NCI-H82 treated with DMSO at 0.1 percent for 48 hours (cell line): ENCODE data around the gene RAD9A.

Source experiments
- DNase-seq: peaks from one replicate; lab custom pipeline; 2025; ENCODE audit not compliant: unreplicated experiment; lab: John Stamatoyannopoulos, UW

Gene RAD9A

DNA sequence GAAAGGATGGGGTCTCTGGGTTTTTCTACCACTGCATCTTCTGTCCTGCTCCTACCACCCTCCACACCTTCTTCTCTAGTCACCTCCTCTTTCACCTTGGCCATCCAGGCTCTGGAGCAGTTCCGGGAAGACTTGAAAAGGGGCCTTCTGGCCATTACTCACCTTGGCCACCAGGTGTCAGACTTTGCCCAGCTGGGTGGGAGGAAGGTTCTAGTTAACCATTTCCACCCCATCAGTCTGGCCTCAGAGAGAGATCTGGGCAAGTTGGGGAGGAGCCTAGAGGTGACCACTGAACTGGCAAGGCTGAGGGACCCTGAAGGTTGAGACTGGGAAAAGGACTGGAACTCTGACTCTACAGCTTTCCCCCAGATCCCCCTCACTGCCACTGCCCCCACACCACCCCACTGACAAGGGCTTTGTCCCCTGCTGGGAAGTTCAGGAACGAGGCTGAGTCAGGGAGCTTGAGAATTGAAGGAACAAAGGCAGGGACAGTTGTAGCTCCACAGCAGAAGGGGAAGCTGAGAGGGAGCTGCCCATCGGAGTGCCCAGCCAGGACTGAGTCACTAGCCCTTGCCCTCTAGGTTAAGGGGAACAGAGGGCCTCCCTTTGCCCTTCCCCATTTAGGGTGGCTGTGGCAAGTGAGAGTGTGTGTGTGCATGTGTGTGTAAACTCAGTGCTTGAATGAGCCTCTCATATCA lies 34.8 kb upstream of the RAD9A start:
- peak; percentile 51 for DNase-seq

DNA sequence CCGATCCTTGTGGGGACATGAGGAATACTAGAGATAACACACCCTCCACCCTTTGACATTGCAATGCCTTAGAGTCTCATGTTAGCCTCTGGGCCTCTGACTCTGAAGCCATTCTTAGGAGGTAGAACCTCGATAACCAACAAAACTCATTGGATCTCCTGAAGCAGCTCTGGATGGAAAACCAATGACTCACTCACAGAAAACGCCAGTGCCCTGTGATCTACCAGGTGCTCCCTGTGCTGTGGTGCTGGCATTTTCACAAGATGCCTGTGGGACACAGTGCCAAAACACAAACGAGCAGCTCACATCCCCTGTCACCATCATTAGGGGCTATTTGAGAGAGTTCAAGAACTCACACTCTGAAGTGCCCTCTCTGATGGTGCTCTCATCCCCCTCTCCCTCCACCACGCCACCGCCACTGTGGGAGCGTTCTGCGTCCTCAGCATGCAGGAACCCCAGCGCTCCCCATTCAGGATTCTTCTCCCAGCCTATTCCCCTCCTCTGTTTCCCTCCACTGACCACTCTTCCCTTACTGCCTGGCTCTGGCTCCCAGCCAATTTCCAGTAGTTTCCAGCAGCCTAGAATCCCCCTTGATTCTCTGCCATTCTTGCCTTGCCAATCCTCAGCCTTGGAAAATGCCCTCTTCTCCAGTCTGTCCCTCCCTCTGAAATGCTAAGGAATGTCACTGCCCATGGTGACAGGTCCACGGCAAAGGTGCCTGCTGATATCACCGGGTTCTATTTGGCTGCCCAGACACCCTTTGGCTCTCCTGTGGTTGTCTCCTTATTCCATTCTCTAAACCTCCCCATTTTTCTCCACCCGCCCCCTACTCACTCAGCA lies 33.7 kb upstream of the RAD9A start:
- no peak for DNase-seq

DNA sequence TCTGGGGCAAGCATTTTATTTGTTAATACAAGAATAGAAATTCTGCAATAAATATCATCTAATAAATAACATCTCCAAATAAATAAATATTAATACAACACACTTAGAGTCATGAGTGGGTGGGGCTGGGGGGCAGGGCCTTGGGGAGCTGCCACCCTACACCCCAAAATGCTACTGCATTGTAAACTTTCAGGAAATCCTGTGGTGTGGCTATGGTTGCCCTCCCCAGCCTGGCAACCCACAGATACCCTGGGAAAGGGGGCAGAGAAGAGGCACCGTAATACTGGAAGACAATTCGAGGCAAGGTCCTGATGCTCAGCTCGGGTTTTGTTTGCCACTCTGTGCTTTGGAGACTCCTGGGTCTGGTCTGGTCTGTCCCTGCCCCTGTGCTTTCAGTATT lies 27.6 kb upstream of the RAD9A start:
- DNase-seq, result no peak

DNA sequence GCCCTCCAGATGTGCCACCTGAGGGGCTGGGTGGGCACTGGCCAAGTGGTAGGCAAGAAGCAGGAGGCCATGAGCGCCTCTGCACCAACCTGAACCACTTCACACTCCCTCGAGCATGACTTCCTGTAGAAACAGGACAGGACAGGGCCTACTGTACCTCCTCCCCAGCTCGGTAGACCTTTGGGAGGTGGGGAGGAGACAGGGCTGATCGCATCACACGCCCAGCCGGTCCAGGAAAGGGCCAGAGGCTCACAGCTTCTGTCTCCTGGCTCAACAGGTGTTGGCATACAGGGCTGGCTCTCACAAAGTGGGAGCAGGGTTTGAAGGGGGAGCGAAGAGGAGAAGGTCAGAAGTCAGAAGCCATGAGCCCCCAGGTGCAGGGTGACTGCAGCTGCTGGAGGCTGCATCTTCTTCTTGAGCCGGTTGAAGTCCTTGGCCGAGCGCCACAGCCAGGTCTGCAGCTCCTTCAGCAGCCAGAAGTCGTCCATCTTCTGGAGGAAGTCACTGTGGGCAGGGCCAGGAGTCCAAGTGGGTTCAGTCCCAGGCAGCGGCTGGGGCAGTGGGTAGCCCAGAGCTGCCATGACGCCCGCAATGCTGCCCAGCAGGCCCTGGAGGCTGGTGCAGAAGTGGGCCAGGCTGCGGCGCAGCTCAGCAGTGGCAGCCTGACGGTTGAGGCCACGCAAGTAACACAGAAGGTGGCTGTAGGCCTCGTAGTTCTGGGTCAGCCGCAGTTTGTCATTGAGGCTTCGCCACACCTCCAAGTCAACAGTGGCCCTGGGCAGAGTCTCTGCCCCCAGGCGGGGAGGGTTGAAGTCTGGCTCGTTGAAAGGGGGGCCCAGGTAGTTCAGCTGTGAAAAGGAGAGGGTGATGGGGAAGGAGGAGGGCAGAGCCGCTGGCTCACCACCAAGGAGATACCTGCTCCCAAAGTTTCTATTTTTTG lies 26.7 kb upstream of the RAD9A start:
- DNase-seq, result no peak

DNA sequence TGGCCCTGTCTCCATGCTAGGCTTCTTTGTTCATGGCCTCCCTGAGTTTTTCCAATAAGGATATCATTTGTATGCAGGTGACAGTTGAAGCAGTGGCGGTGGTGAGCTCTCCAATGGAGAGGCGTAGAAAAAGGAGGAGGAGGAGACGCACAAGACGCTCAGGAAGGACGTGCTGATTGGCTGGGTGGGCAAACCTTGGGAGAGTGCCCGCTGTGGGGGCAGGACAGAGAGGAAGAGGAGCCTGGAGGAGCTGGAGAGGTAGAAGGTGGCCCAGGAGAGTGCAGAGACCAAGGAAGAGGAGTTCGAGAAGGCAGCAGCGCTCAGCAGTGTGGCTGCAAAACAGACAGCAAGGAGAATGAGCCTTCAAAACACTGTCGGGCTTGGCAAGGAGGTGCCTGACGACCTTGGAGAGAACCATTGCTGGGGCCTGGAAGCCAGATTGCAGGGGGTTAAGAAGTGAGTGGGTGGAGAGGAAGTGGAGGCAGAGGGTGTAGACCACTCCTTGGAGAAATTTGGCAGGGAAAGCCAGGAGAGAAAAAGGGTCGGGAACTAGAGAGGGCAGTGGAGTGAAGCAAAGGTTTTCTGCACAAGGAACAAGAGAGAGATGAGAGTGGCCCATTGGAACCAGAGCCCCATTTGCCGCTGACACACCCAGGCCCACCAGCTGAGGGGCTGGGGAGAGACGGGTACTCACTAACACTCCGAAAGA lies 25.9 kb upstream of the RAD9A start:
- no peak for DNase-seq

DNA sequence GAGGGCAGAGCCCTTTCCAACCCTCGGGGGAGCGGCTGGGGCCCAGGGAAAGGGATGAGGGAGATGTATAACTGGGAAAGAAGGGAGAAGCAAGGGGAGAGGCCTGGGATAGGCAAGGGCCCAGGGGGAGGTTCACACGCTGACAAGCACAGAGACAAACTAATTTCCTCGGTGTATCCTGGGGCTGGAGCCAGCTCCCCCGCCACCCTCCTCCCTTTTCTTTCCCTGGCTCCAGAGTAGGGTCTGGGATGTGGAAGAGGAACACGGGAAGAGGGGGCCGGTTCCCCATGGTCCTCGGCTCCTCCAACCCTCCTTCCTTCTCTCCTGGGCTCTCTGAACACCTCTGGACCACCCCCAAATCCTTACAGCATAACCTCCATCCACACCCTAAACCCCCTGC lies 25.2 kb upstream of the RAD9A start:
- no peak for DNase-seq

DNA sequence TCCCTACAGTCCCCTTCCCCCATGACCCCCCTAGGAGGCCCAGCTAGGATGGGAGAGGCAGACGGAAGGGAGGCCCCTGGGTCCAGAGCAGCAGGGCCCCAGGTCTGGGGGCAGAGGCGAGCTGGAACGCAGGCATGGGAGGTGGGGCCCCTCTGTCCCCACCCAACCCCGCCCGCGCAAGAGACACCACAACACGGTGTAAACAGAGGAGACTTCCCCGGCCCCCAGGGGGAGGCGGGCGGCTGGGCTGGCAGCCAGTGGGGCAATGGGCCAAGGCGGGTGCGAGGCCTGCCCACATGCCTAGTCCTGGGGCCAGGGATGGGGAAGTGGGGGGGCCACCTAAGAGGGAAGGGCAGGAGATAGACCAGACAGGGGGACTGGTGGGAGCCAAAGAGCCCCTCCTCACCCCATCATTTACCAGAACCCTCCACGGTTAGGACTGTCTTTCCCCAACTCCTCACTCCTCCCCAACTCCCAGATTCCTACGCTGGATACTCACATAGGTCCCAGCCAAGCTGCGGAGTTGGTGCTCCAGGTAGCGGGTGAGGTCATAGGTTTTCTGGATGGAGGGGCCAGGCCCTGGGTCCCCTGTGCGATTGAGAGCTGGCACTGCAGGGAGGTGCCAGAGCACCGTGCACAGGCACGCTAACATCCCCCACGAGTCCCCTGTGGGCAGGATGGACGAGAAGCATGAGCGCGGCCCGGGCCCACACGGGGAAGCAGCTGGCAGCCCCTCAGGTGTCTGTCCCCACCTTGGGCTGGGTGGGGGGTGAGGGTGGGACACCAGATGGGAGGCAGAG lies 24.6 kb upstream of the RAD9A start:
- DNase-seq, result no peak

DNA sequence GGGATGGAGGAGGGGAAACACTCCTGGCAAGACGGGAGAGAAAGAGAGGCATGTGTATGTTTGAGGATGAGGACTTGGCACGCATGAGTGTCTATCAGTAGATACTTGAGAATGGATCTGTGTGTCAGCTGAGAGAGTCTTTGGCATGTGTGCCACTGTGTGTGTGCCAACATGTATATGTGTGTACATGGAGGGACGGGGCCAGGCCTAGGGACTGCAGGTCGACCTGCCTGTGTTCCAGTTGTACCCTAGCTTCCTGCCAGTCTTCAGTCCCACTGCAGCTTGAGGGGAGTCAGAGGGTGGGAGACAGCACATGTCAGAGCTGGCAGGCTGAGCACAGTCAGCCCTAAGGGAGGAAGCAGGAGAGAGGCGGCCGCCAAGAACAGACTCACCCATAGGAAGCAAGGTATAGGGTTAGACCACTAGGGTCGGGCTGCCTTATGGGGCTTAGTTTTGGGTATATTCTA lies 24.0 kb upstream of the RAD9A start:
- DNase-seq, result no peak

DNA sequence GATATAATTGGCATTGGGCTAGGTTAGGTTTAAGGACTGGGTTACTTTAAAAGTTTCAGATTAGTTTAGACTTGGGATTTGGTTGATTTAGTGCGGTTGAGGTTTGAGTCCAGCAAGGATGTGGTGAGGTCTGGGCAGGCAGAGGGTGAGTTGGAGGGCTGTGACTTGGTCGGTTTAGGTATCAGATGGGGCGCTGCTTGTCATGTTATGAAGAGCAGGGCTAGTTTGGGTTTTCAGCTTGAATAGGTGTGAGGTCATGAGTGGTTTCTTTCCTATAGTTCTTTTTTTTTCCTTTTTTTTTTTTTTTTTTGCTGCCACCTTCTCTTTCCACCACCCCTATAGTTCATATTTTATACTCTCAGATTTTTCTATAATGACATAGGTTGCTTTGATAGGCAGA lies 23.2 kb upstream of the RAD9A start:
- DNase-seq, result no peak

DNA sequence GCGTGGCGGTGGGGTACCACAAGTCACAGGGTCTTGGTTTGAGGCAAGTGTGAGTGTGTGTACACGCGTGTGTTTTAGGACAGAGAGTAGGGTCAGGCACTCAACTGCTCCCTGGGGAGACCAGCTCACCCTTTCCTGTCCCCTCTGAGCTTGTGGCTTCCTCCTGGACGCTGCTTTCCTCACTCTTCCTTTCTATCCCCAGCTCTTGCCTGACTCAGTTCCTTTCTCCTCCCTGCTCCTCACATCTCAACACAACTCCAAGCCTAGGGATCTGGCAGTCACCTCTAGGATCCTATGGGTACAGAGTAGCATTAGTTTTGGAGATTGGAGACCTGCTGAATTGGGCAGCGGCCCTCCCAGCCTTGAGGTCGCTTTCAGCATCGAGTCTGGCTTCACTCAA lies 22.5 kb upstream of the RAD9A start:
- DNase-seq, result no peak

DNA sequence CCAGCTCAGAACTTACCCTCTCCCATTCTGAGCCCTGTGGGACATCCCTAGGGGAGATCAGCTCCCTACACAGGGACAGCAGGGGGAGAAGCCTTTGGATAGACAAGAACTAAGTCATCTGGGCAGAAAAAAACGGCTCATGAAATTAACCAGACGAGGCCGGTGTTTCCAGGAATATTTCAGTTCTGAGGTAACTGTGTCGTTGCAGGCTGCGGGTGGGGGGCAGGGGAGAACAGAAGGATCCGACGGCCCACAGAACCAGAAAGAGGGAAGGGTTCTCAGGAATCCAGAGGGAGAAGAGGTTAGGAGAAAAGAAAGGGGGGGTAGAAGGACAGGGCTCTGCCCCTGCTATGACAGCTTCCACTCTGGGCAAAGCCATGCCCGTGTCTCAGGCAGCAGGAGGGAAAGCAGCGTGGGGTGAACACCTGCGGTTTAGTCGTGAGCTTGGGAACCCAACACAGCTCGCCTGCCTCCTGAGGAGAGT lies 21.9 kb upstream of the RAD9A start:
- no peak for DNase-seq

DNA sequence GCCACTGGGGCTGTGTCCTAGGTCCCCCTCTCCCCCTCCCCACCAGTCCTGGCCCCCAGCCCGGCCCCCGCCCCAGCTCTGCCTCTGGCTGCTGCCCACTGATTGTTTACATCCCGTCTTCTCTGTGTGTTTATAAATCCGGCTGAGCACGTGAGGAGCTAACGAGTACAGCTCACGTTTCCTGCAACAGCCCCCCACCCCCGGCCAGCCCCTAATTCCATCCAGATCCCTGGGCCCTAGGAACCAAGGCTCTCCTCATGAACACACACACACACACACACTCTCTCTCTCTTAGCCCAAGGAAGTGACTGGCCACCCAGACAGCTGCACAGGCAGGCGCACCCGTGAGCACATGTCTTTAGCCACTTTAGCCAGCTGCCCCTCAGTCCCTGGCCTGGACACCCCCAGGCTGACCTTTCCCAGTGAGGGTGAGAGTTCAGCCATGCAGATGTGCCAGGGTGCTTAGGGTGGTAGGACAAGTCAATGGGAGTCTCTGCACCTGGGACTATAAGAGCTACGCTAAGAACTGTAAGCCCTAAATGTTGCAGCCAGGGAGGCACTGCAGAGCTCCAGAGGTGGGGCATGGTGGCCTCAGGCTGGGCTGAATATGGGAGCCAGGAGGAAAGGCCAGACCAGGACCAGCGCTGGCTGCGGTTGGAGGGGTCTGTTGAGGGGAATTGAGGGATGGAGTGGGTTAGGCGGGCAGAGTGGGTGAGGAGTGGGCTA lies 21.3 kb upstream of the RAD9A start:
- no peak for DNase-seq

DNA sequence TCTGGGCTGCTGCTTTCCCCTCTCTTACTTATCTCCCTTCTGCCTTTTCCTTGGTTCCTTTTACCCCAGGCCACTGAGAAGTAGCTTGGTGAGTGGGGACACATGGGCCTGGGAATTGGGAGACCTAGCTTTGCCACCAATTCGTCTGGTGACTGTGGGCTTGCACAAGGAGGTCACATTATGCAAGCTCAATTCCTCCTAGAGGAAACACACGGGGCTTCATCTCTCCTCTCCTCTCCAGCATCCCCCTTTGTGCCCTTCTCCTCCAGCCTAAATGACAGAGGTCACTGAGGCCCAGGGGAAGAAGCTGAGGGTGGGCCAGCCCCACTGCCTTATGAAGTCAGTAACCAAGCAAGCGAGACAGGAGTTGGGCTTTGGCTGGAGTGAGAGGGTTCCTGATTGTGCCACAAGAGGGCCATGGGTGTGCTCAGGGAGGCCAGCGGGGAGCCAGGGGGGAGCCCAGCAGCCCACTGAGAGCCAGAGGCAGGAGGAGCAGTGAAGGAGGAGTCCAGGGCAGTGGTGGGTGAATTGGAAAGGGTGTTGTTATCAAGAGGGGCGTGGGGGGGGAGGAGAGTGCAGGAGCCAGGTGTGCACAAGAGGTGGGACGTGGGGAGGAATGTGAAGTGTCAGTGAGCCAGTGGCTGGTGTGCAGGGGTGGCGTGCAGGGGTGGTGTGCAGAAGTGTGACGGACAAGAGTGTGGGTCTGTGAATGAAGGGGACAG lies 20.4 kb upstream of the RAD9A start:
- no peak for DNase-seq

DNA sequence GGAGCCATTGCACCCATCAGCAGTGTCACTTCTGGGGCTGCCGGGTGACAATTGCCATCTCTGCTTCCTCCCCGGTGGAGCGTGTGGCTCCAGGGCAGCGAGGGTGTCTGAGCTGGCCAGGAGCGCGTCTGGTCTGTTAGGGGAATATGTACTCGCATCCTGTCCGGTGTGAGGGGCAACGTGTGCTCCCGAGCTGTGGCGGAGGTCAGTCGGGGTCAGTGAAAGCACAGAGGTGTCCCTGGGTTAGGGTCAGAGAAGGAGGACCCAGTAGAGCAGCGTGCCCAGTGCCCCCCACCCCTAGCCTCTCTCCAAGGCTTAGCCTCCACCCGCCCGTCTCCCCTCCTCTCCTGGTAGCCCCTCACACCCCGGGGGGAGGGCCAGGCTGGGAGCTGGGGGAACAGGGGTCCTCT lies 19.9 kb upstream of the RAD9A start:
- DNase-seq, result no peak

DNA sequence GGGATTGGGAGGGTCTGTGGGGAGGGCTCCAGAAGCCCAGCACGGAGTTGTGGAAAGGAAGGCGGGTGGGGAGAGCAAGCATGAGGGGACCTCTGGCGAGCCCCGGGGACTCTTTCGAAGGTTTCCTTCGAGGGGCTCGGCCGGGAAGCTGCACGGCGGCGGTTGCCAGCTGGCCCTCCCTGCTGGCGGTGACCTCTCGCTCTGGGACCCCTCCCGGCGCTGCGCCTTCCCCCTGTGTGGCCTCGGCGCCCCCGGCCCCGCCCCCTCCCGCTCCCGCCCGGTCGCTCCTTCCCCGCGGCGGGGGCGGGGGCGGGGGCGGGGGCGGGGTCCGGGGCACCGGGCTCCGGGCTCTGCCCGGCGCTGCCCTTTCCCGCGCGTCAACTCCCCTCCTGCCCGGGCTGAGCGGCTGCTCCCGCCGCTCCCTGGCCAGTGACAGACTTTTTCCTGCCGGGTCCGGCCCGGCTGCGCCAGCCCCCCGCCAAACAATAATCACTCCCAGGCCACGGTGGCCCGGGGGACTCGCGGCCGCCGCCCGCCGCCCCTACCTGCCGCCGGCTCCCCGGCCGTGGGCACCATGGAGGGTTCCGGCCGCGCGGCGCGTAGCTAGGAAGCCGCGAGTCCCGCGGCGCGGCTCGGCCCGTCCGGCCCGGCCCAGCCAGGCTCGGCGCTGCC lies 19.3 kb upstream of the RAD9A start:
- DNase-seq, result no peak

DNA sequence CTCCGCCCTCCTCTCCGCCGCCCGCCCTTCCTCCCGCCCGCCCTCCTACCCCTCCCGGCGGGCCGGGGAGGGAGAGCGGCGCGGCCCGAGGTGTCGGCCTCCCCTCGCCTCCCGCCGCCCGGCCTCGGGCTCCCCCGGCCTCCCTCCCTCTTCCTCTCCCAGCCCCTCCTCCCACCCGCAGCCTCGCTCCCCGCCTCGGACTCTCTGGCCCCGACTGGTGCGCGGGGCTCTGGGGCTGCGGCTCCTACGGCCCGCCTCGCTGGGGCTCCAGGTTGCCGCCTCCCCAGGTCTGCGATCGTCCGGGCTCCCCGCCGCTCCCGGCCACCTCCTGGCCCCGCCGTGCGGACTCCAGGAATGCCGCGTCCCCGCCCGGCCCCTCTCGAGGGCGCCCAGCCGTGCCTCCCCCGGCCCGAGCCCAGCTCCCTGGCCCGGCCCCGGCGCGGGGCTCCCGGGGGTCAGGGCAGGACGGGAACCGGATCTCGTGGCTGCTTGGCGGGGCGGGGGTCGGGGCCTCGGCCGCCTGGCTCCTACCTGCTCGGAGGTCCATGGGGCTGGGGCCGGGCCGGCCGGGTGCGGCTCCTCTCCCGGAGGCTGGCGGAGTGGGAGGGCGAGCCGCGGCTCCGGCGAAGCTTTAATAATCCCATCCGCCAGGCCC lies 18.7 kb upstream of the RAD9A start, which contains the start of gene CLCF1:
CLCF1 (minus strand) TSS at position 606 of the 655 bp plus-strand sequence; CDS start at position 547, 59 bp downstream.
- DNase-seq, result no peak
